Measurements from ENCODE around the gene TSNAXIP1.

- TF ChIP-seq CTCF (IDR thresholded peaks at IDR 0.05), result no peak
- TF ChIP-seq POLR2A (IDR thresholded peaks at IDR 0.05), result peak in 1 of 2 donors; percentile 62
These were observed 39.8 kb downstream of the TSNAXIP1 start, which contains the start of gene NUTF2 for GRCh38 chr16:67846320-67847063.
